ENCODE results near the gene PCMT1.
"Not testable (repeated sequence)": the region's sequence is repeated elsewhere in the genome, so short reads cannot be mapped to it uniquely, and the experiment has no call there.

The PCMT1 gene

DNA sequence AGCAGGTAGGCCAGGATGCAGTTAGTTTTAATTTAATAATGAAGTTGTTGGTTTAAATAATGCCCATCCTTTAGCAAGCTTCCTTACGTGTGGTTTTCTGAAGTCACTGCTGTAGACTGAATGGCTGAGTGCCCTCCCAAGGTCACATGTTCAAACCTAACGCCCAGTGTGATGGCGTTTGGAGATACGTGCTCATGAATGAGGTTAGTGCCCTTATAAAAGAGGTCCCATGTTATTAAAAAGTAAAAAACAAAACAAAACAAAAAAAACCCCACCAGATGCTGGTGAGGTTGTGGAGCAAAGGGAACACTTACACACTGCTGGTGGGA lies 98.4 kb downstream of the PCMT1 start:
- Histone ChIP-seq H3K9me3 (replicated peaks; ENCODE audit: low read length) (no peaks in the 10 kb centered on the region), H3K4me3 (ENCODE audit: low read length) (no peak overlapping the region), H3K4me1 (ENCODE audit: control insufficient read depth, insufficient read depth, low read length) (peaks cover 64% of the 10 kb centered on the region), H3K4me2 (ENCODE audit: low read length) (peak overlapping the region; percentile 43), H3K9ac (ENCODE audit: low read depth, low read length) (peak overlapping the region; percentile 30), H3K36me3 (ENCODE audit: insufficient read depth, low read length) (no peaks in the 10 kb centered on the region), H3K27me3 (ENCODE audit: control insufficient read depth, insufficient read depth, low read length) (no peaks in the 10 kb centered on the region)

DNA sequence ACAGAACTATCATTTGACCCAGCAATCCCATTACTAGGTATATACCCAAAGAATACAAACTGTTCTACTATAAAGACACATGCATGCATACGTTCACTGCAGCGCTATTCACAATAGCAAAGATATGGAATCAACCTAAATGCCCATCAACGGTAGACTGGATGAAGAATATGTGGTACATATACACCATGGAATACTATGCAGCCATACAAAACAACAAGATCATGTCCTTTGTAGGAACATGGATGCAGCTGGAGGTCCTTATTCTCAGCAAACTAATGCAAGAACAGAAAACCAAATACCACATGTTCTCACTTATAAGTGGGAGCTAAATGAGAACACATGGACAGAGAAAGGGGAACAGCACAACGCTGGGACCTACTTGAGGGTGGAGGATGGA lies 98.8 kb downstream of the PCMT1 start:
- not testable (repeated sequence) for H3K9me3 ChIP-seq (replicated peaks; ENCODE audit: low read length); H3K4me3 ChIP-seq (ENCODE audit: low read length); H3K27me3 ChIP-seq (ENCODE audit: control insufficient read depth, insufficient read depth, low read length); H3K9ac ChIP-seq (ENCODE audit: low read depth, low read length); H3K36me3 ChIP-seq (ENCODE audit: insufficient read depth, low read length); H3K4me2 ChIP-seq (ENCODE audit: low read length)
- peaks cover 65% of the 10 kb centered on the region for H3K4me1 ChIP-seq (ENCODE audit: control insufficient read depth, insufficient read depth, low read length)

GRCh38 chr6:149851461-149852110 lies 102.0 kb downstream of the PCMT1 start:
- H3K36me3 ChIP-seq (ENCODE audit: insufficient read depth, low read length), result no peaks in the 10 kb centered on the region
- no peak overlapping the region for H3K4me2 ChIP-seq (ENCODE audit: low read length)
- H3K4me1 ChIP-seq (ENCODE audit: control insufficient read depth, insufficient read depth, low read length), result peaks cover 61% of the 10 kb centered on the region
- no peaks in the 10 kb centered on the region for H3K27me3 ChIP-seq (ENCODE audit: control insufficient read depth, insufficient read depth, low read length)
- H3K9ac ChIP-seq (ENCODE audit: low read depth, low read length), result no peak overlapping the region
- no peak overlapping the region for H3K4me3 ChIP-seq (ENCODE audit: low read length)
- no peaks in the 10 kb centered on the region for H3K9me3 ChIP-seq (replicated peaks; ENCODE audit: low read length)

- Histone ChIP-seq H3K9me3 (replicated peaks; ENCODE audit: low read length) (no peaks in the 10 kb centered on the region), H3K36me3 (ENCODE audit: insufficient read depth, low read length) (no peaks in the 10 kb centered on the region), H3K9ac (ENCODE audit: low read depth, low read length) (no peak overlapping the region), H3K4me2 (ENCODE audit: low read length) (no peak overlapping the region), H3K27me3 (ENCODE audit: control insufficient read depth, insufficient read depth, low read length) (no peaks in the 10 kb centered on the region), H3K4me3 (ENCODE audit: low read length) (no peak overlapping the region), H3K4me1 (ENCODE audit: control insufficient read depth, insufficient read depth, low read length) (peaks cover 61% of the 10 kb centered on the region)
These were observed 102.6 kb downstream of the PCMT1 start for GRCh38 chr6:149852180-149852579.

DNA sequence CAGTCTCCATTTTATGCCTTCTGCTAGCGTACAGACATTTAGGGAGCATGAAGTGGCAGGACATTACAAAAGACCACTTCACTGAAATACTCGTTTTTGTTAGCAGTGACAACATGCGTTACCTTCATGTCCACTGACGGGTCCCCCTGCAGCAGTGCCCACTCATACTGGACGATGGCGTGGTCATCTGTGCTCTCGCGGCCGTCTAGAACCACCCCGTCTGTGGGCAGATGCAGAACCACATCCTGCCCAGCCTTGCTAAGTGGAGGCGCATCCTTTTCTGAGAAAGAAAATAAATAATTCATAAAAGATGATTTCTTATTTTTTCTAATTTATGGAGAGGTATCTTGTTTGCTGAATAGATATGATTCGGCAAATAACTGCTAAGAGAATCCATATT lies 103.3 kb downstream of the PCMT1 start:
- H3K4me2 ChIP-seq (ENCODE audit: low read length), result no peak overlapping the region
- no peaks in the 10 kb centered on the region for H3K27me3 ChIP-seq (ENCODE audit: control insufficient read depth, insufficient read depth, low read length)
- H3K4me1 ChIP-seq (ENCODE audit: control insufficient read depth, insufficient read depth, low read length), result peaks cover 61% of the 10 kb centered on the region
- no peaks in the 10 kb centered on the region for H3K36me3 ChIP-seq (ENCODE audit: insufficient read depth, low read length)
- no peak overlapping the region for H3K9ac ChIP-seq (ENCODE audit: low read depth, low read length)
- H3K4me3 ChIP-seq (ENCODE audit: low read length), result no peak overlapping the region
- no peaks in the 10 kb centered on the region for H3K9me3 ChIP-seq (replicated peaks; ENCODE audit: low read length)

- not testable (repeated sequence) for H3K4me3 ChIP-seq (ENCODE audit: low read length); H3K9me3 ChIP-seq (replicated peaks; ENCODE audit: low read length); H3K27me3 ChIP-seq (ENCODE audit: control insufficient read depth, insufficient read depth, low read length); H3K9ac ChIP-seq (ENCODE audit: low read depth, low read length); H3K36me3 ChIP-seq (ENCODE audit: insufficient read depth, low read length)
- H3K4me1 ChIP-seq (ENCODE audit: control insufficient read depth, insufficient read depth, low read length), result peaks cover 63% of the 10 kb centered on the region
- H3K4me2 ChIP-seq (ENCODE audit: low read length), result peak overlapping the region; percentile 81
These were observed 104.5 kb downstream of the PCMT1 start for GRCh38 chr6:149854017-149854416.

GRCh38 chr6:149854532-149854931 lies 105.0 kb downstream of the PCMT1 start:
- Histone ChIP-seq H3K4me2 (ENCODE audit: low read length) (peak overlapping the region; percentile 81), H3K9ac (ENCODE audit: low read depth, low read length) (peak overlapping the region; percentile 76), H3K36me3 (ENCODE audit: insufficient read depth, low read length) (no peaks in the 10 kb centered on the region), H3K4me1 (ENCODE audit: control insufficient read depth, insufficient read depth, low read length) (peaks cover 66% of the 10 kb centered on the region), H3K9me3 (replicated peaks; ENCODE audit: low read length) (no peaks in the 10 kb centered on the region), H3K27me3 (ENCODE audit: control insufficient read depth, insufficient read depth, low read length) (no peaks in the 10 kb centered on the region), H3K4me3 (ENCODE audit: low read length) (peak overlapping the region; percentile 52)

DNA sequence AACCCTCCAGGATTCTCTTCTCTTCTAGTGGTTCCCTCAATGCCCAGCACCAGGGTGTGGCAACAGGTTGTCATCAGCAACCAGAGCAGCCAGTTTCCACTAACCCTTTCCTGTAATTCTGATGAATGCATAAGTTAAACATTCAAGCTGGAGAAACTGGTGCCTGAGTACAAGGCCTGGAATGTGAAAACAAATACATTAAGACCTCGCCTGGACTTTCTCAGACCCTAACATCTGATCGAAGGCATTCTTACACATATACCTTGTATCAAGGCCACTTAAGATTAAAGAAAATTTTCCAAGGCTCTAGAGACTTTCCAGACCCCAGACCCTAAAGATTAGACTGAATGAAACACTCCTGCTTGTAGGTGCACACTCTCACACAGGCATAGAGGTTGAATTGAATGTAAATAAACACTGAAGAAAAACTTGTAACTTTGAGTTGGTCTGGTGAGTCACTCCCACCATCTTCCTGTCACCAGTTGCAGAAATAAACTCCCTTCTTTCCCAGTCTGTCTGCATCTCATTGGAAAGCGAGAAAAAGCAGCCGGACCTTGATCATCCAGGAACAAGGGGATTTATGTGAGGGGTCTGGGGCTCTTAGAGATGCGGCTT lies 105.6 kb downstream of the PCMT1 start:
- Histone ChIP-seq H3K9me3 (replicated peaks; ENCODE audit: low read length) (no peaks in the 10 kb centered on the region), H3K9ac (ENCODE audit: low read depth, low read length) (peak overlapping the region; percentile 76), H3K27me3 (ENCODE audit: control insufficient read depth, insufficient read depth, low read length) (no peaks in the 10 kb centered on the region), H3K36me3 (ENCODE audit: insufficient read depth, low read length) (no peaks in the 10 kb centered on the region), H3K4me3 (ENCODE audit: low read length) (peak overlapping the region; percentile 59), H3K4me2 (ENCODE audit: low read length) (peak overlapping the region; percentile 81), H3K4me1 (ENCODE audit: control insufficient read depth, insufficient read depth, low read length) (peaks cover 72% of the 10 kb centered on the region)

GRCh38 chr6:149855741-149856140 lies 106.2 kb downstream of the PCMT1 start:
- Histone ChIP-seq H3K9me3 (replicated peaks; ENCODE audit: low read length) (no peaks in the 10 kb centered on the region), H3K9ac (ENCODE audit: low read depth, low read length) (peak overlapping the region; percentile 76), H3K4me3 (ENCODE audit: low read length) (peak overlapping the region; percentile 59), H3K36me3 (ENCODE audit: insufficient read depth, low read length) (no peaks in the 10 kb centered on the region), H3K4me1 (ENCODE audit: control insufficient read depth, insufficient read depth, low read length) (peaks cover 78% of the 10 kb centered on the region), H3K27me3 (ENCODE audit: control insufficient read depth, insufficient read depth, low read length) (no peaks in the 10 kb centered on the region), H3K4me2 (ENCODE audit: low read length) (peak overlapping the region; percentile 81)

GRCh38 chr6:149856256-149856994 lies 106.9 kb downstream of the PCMT1 start:
- Histone ChIP-seq H3K36me3 (ENCODE audit: insufficient read depth, low read length) (no peaks in the 10 kb centered on the region), H3K4me1 (ENCODE audit: control insufficient read depth, insufficient read depth, low read length) (peaks cover 78% of the 10 kb centered on the region), H3K9ac (ENCODE audit: low read depth, low read length) (peak overlapping the region; percentile 76), H3K4me3 (ENCODE audit: low read length) (peak overlapping the region; percentile 43), H3K27me3 (ENCODE audit: control insufficient read depth, insufficient read depth, low read length) (no peaks in the 10 kb centered on the region), H3K9me3 (replicated peaks; ENCODE audit: low read length) (no peaks in the 10 kb centered on the region), H3K4me2 (ENCODE audit: low read length) (peak overlapping the region; percentile 81)

GRCh38 chr6:149857541-149857940 lies 108.0 kb downstream of the PCMT1 start:
- H3K4me3 ChIP-seq (ENCODE audit: low read length), result no peak overlapping the region
- peak overlapping the region; percentile 81 for H3K4me2 ChIP-seq (ENCODE audit: low read length)
- no peaks in the 10 kb centered on the region for H3K9me3 ChIP-seq (replicated peaks; ENCODE audit: low read length)
- peaks cover 78% of the 10 kb centered on the region for H3K4me1 ChIP-seq (ENCODE audit: control insufficient read depth, insufficient read depth, low read length)
- H3K36me3 ChIP-seq (ENCODE audit: insufficient read depth, low read length), result no peaks in the 10 kb centered on the region
- no peaks in the 10 kb centered on the region for H3K27me3 ChIP-seq (ENCODE audit: control insufficient read depth, insufficient read depth, low read length)
- peak overlapping the region; percentile 14 for H3K9ac ChIP-seq (ENCODE audit: low read depth, low read length)

Data from skeletal muscle satellite cell (primary cell).